Mesendoderm (in vitro differentiated cells): ENCODE measurements around the gene DDRGK1. TPM values are rescaled to one million over a fixed set of nuclear protein-coding genes. Genes with fewer than 3 reads are reported as not detected.

Source experiments
- DNase-seq: peaks from one replicate; pipeline ENCODE4 v3.0.0; 2013
- H2AK5ac ChIP-seq: 2 replicates; pipeline ENCODE4 v1.6.1; 2013; ENCODE audit warnings: low read length, inconsistent platforms
- H2BK120ac ChIP-seq: 2 replicates; pipeline ENCODE4 v1.6.1; 2013; ENCODE audit warnings: low read depth, mild to moderate bottlenecking, low read length, moderate library complexity, mixed read lengths
- H2BK15ac ChIP-seq: replicated peaks from 2 replicates; pipeline ENCODE4 v1.6.1; 2013; ENCODE audit warnings: low read depth, mild to moderate bottlenecking, moderate library complexity
- H2BK5ac ChIP-seq: 2 replicates; pipeline ENCODE4 v1.6.1; 2013; ENCODE audit warnings: low read length, inconsistent platforms
- H3K18ac ChIP-seq: 2 replicates; pipeline ENCODE4 v1.6.1; 2013; ENCODE audit warnings: mild to moderate bottlenecking, low read length, mixed read lengths
- H3K23ac ChIP-seq: one replicate; pipeline ENCODE4 v1.6.1; 2013; ENCODE audit warnings: low read length
- H3K27ac ChIP-seq: 2 replicates; pipeline ENCODE4 v1.5.1; 2013; ENCODE audit warnings: low read depth, mild to moderate bottlenecking, inconsistent platforms, low read length, moderate library complexity
- H3K27me3 ChIP-seq: 2 replicates; pipeline ENCODE4 v1.6.1; 2013; ENCODE audit warnings: low read length, control low read depth, mild to moderate bottlenecking, inconsistent platforms; ENCODE audit not compliant: insufficient read depth, poor library complexity
- H3K36me3 ChIP-seq: 2 replicates; pipeline ENCODE4 v1.6.1; 2013; ENCODE audit warnings: low read length, inconsistent platforms; ENCODE audit not compliant: control insufficient read depth, insufficient read depth
- H3K4ac ChIP-seq: one replicate; pipeline ENCODE4 v1.6.1; 2013; ENCODE audit warnings: low read depth, mild to moderate bottlenecking, low read length, moderate library complexity
- H3K4me1 ChIP-seq: 2 replicates; pipeline ENCODE4 v1.6.1; 2013; ENCODE audit warnings: low read depth, low read length, inconsistent platforms; ENCODE audit not compliant: control insufficient read depth
- H3K4me2 ChIP-seq: 2 replicates; pipeline ENCODE4 v1.6.1; 2013; ENCODE audit warnings: low read length
- H3K4me3 ChIP-seq: 2 replicates; pipeline ENCODE4 v1.5.1; 2013; ENCODE audit warnings: mild to moderate bottlenecking, low read length
- H3K56ac ChIP-seq: one replicate; pipeline ENCODE4 v1.6.1; 2013; ENCODE audit warnings: low read length
- H3K79me1 ChIP-seq: 2 replicates; pipeline ENCODE4 v1.6.1; 2013; ENCODE audit warnings: low read length, inconsistent platforms
- H3K79me2 ChIP-seq: 2 replicates; pipeline ENCODE4 v1.6.1; 2013; ENCODE audit warnings: mild to moderate bottlenecking, low read length; ENCODE audit not compliant: control insufficient read depth, insufficient read depth
- H3K9ac ChIP-seq: 2 replicates; pipeline ENCODE4 v1.6.1; 2013; ENCODE audit warnings: low read length, inconsistent platforms
- H4K5ac ChIP-seq: one replicate; pipeline ENCODE4 v1.6.1; 2013; ENCODE audit warnings: low read length
- H4K8ac ChIP-seq: one replicate; pipeline ENCODE4 v1.6.1; 2013; ENCODE audit warnings: low read depth, mild to moderate bottlenecking, control low read depth, low read length, moderate library complexity
- WGBS: extraction: QIAGEN DNeasy Blood & Tissue Kit; methylation state at CpG from one replicate; pipeline ENCODE4 v1.1.7; 2013; ENCODE audit warnings: low lambda C conversion rate, missing lambda C conversion rate; ENCODE audit not compliant: insufficient coverage; ENCODE audit errors: extremely low coverage; 5-methylcytosine and 5-hydroxymethylcytosine counted together
- polyA plus RNA-seq, 2 experiments: library from polyadenylated mRNA; stranded (reverse); fragments of 200-250 nt; gene quantifications; one replicate each; pipeline ENCODE4 v1.2.3, GENCODE V29; 2013

The DDRGK1 gene
- 38.1 TPM for polyA plus RNA-seq (2013, experiment 1 of 2)
- polyA plus RNA-seq (2013, experiment 2 of 2): 37.7 TPM

DNA sequence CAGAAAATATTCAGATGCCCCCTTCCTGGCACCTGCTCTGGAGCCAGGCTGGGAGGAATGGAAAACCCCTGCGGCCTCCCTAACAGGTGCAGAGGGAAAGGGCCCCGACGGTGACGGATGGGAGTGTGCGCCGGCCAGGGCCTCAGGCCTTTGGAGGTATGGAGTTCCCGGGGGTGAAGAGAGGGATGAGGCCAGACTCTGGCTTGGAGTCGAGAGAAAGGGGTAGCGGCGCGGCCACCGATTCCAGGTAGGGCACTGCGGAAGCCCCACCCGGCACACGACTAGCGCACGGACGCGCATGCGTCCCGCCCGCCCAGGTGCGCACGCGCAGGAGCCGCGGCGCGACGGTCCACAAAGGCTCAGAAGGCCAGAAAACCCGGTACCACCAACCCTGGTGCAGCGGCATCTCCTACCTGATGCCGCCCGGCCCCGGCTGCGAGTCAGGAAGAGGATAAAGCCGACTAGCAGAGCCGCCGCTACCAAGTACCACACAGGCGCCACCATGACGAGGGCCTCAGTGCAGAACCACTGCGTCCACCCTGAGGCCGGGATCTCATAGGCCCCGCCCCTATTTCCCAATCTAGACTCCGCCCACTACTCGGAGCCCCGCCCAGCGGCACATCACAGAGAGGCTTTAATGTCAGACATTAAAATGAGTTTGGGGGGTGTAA, at the start of gene DDRGK1:
Gene DDRGK1, minus strand, starts transcription at position 559 of the 671 bp plus-strand sequence. Its CDS starts 55 bp downstream, at position 504.
- peak within 1 kb of the TSS; percentile 66 for H3K23ac ChIP-seq
- peak; percentile 85 for DNase-seq
- H3K79me2 ChIP-seq: peaks cover 9% of the 10 kb centered on the region
- peaks cover 15% of the 10 kb centered on the region for H3K79me1 ChIP-seq
- H3K27ac ChIP-seq: peak within 1 kb of the TSS; percentile 67
- H4K8ac ChIP-seq: no peak within 1 kb of the TSS
- no peaks in the 10 kb centered on the region for H3K27me3 ChIP-seq
- no peak within 1 kb of the TSS for H2BK15ac ChIP-seq
- peaks cover 3% of the 10 kb centered on the region for H3K4me1 ChIP-seq
- H2BK5ac ChIP-seq: no peak within 1 kb of the TSS
- H3K4me2 ChIP-seq: peak within 1 kb of the TSS; percentile 79
- H3K4me3 ChIP-seq: peak within 1 kb of the TSS; percentile 90
- peaks cover 7% of the 10 kb centered on the region for H3K36me3 ChIP-seq
- no peak within 1 kb of the TSS for H2AK5ac ChIP-seq
- peak within 1 kb of the TSS; percentile 92 for H3K9ac ChIP-seq
- no CpG with 5 or more reads among the region's 48 CpGs for WGBS
- H3K4ac ChIP-seq: no peak within 1 kb of the TSS
- no peak within 1 kb of the TSS for H4K5ac ChIP-seq
- H3K18ac ChIP-seq: peak within 1 kb of the TSS; percentile 65
- no peak within 1 kb of the TSS for H2BK120ac ChIP-seq
- H3K56ac ChIP-seq: peak within 1 kb of the TSS; percentile 85

DNA sequence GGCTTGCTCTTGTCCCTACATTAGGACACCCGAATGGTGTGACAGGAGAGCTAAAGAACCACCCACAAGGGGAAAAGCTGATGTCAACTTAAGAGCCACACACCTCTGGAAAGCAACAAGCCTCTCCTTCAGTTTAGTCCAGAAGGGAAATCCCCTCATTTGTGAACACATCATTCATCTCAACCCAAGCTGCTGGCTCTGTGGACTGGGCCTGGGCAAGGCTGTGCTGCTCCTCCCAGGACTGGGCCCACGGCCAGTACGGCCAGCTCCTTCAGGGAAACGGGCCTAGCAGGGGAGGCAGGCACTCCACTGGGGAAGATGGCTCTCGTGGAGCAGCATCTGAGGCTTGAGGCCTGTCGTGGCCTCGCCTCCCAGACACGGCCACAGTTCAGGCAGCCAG, 47.3 kb upstream of the DDRGK1 start:
- peaks cover 2% of the 10 kb centered on the region for H3K4me1 ChIP-seq
- no peak overlapping the region for H3K4me3 ChIP-seq
- no peak for DNase-seq
- H3K23ac ChIP-seq: no peak overlapping the region
- H3K79me2 ChIP-seq: no peaks in the 10 kb centered on the region
- no CpG with 5 or more reads among the region's 8 CpGs for WGBS
- no peak overlapping the region for H3K27ac ChIP-seq
- no peak overlapping the region for H2AK5ac ChIP-seq
- no peak overlapping the region for H4K5ac ChIP-seq
- H4K8ac ChIP-seq: no peak overlapping the region
- no peak overlapping the region for H3K4me2 ChIP-seq
- no peaks in the 10 kb centered on the region for H3K27me3 ChIP-seq
- no peak overlapping the region for H3K9ac ChIP-seq
- H3K36me3 ChIP-seq: no peaks in the 10 kb centered on the region
- H2BK15ac ChIP-seq: no peak overlapping the region
- no peak overlapping the region for H3K4ac ChIP-seq
- H3K56ac ChIP-seq: no peak overlapping the region
- no peak overlapping the region for H2BK5ac ChIP-seq
- no peak overlapping the region for H3K18ac ChIP-seq
- H3K79me1 ChIP-seq: no peaks in the 10 kb centered on the region
- no peak overlapping the region for H2BK120ac ChIP-seq

DNA sequence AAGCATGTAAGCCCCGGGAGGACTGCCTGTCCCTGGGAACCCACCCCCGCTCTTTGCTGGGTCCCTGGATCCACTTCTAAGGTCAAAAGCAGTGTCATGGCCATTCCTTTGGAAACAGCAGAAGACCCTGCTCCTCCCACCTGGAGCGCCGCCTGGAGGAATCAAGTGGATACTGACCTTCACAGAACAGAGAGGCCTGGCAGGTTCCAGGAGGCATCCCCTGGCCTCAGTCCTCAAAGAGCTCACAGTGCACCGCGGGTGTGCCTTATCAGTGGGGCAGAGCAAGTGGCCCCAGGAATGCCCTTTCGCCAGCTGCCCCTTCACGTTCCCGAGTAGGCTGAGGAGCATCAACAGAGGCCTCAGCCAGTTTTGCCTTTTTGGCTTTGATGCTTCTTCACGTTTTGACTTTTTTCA, 45.6 kb upstream of the DDRGK1 start:
- H3K23ac ChIP-seq: no peak overlapping the region
- no peak overlapping the region for H3K9ac ChIP-seq
- peak; percentile 91 for DNase-seq
- no peaks in the 10 kb centered on the region for H3K79me1 ChIP-seq
- no CpG with 5 or more reads among the region's 10 CpGs for WGBS
- H4K8ac ChIP-seq: no peak overlapping the region
- H3K27ac ChIP-seq: no peak overlapping the region
- H3K4me1 ChIP-seq: peaks cover 2% of the 10 kb centered on the region
- H3K4ac ChIP-seq: no peak overlapping the region
- no peaks in the 10 kb centered on the region for H3K36me3 ChIP-seq
- no peak overlapping the region for H3K4me3 ChIP-seq
- H3K56ac ChIP-seq: no peak overlapping the region
- no peak overlapping the region for H4K5ac ChIP-seq
- no peak overlapping the region for H2BK120ac ChIP-seq
- no peak overlapping the region for H2BK5ac ChIP-seq
- H3K4me2 ChIP-seq: no peak overlapping the region
- no peaks in the 10 kb centered on the region for H3K27me3 ChIP-seq
- no peak overlapping the region for H2AK5ac ChIP-seq
- H2BK15ac ChIP-seq: no peak overlapping the region
- H3K79me2 ChIP-seq: no peaks in the 10 kb centered on the region
- H3K18ac ChIP-seq: no peak overlapping the region

DNA sequence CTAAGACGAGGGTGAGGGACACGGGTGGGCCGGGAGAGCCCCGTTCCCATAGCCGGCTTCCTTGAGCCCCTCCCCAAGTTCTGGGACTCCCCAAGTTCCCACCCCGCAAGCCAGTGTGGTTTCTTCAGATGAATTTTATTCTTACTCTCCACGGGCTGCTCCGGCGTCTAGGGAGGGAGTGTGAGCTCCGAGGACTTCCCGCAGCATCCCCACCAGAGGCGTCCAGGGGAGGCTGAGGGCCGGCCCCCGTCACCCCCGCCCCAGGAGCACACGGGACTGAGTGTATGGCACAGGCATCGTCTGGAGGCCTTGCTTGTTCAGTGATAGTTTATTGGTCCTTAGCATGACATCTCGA, 44.5 kb upstream of the DDRGK1 start:
- WGBS: no CpG with 5 or more reads among the region's 18 CpGs
- Histone ChIP-seq H3K23ac (no peak overlapping the region), H3K4me2 (peak overlapping the region; percentile 71)

DNA sequence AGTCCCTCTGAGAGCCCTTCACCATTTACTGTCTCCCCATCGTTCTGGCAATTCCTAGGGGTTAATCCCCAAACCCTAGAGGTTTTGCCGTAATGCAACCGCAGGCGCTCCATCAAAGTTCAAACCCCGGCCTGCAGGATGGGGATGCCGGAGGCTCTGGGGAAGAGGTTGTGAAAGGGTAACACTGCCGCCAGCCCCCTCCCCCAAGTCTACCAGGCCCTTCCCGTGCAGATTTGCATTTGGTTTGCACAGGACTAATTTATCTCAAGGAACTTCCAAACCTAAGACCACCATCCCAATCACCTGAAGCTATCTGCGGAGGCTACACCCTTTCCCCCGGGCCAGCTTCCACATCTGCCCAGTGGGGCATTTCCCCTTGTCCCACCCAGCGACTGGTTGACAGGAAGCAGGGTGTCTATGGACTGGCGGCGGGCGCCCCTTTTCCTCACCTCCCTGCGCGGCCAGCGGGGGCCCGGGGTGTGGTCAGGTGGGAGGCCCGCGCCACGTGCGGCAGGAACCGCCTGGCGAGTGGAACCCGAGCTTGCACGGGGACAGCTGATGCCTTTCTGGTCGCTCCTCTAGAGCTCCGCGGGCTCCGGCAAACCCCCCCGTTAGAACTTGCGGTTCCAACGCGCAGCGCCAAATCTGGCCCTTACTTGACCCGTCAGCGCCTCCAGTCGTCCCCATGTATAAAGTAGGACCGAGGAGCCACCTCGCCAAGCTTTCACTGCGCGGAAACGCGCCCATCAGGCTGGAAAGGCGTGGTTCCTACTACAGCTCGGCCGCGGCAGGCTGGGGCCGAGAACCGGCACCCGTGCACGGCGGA, 43.9 kb upstream of the DDRGK1 start:
- no peak overlapping the region for H2BK15ac ChIP-seq
- WGBS: no CpG with 5 or more reads among the region's 53 CpGs
- H3K4ac ChIP-seq: no peak overlapping the region
- no peak overlapping the region for H3K4me3 ChIP-seq
- H2AK5ac ChIP-seq: no peak overlapping the region
- H3K23ac ChIP-seq: no peak overlapping the region
- H3K4me1 ChIP-seq: peaks cover 2% of the 10 kb centered on the region
- H3K36me3 ChIP-seq: no peaks in the 10 kb centered on the region
- H3K79me2 ChIP-seq: no peaks in the 10 kb centered on the region
- no peaks in the 10 kb centered on the region for H3K27me3 ChIP-seq
- no peak overlapping the region for H3K18ac ChIP-seq
- H3K27ac ChIP-seq: no peak overlapping the region
- peak overlapping the region; percentile 54 for H3K56ac ChIP-seq
- H3K9ac ChIP-seq: peak overlapping the region; percentile 54
- H3K79me1 ChIP-seq: no peaks in the 10 kb centered on the region
- no peak overlapping the region for H2BK120ac ChIP-seq
- no peak overlapping the region for H4K5ac ChIP-seq
- DNase-seq: peak; percentile 71
- no peak overlapping the region for H4K8ac ChIP-seq
- peak overlapping the region; percentile 71 for H3K4me2 ChIP-seq
- no peak overlapping the region for H2BK5ac ChIP-seq

More for the DNA sequence above, 44.5 kb upstream of the DDRGK1 start:
- H2BK15ac ChIP-seq: no peak overlapping the region
- H3K27ac ChIP-seq: no peak overlapping the region
- H3K18ac ChIP-seq: no peak overlapping the region
- H2BK120ac ChIP-seq: no peak overlapping the region
- DNase-seq: no peak
- H2AK5ac ChIP-seq: no peak overlapping the region
- H4K5ac ChIP-seq: no peak overlapping the region
- peaks cover 2% of the 10 kb centered on the region for H3K4me1 ChIP-seq
- no peaks in the 10 kb centered on the region for H3K79me1 ChIP-seq
- no peaks in the 10 kb centered on the region for H3K27me3 ChIP-seq
- no peak overlapping the region for H4K8ac ChIP-seq
- H3K9ac ChIP-seq: peak overlapping the region; percentile 54
- H3K4me3 ChIP-seq: no peak overlapping the region
- peak overlapping the region; percentile 54 for H3K56ac ChIP-seq
- H3K36me3 ChIP-seq: no peaks in the 10 kb centered on the region
- no peaks in the 10 kb centered on the region for H3K79me2 ChIP-seq
- no peak overlapping the region for H2BK5ac ChIP-seq
- no peak overlapping the region for H3K4ac ChIP-seq
